ENCODE results near the gene RTN3. TPM values are rescaled to one million over a fixed set of nuclear protein-coding genes. Genes with fewer than 3 reads are reported as not detected.

RTN3 gene
- total RNA-seq, 1 donor from 2014 or later: 45.0 TPM

- H3K27me3 ChIP-seq (ENCODE audit: low read depth): no peaks in the 10 kb centered on the region
- peaks cover 66% of the 10 kb centered on the region for H3K36me3 ChIP-seq
- DNase-seq: no peak
- no peak overlapping the region for H3K27ac ChIP-seq (replicated peaks)
- intact Hi-C loops (cut with micrococcal nuclease): no loop called here
- no peak overlapping the region for H3K4me3 ChIP-seq
- H3K4me1 ChIP-seq: peaks cover 4% of the 10 kb centered on the region
- H3K9me3 ChIP-seq (replicated peaks): no peaks in the 10 kb centered on the region
- TF ChIP-seq CTCF (IDR thresholded peaks at IDR 0.05; ENCODE audit: borderline replicate concordance): no peak
Observed at GRCh38 chr11:63643205-63643604, 38.1 kb upstream of the RTN3 start.

GRCh38 chr11:63652671-63653070, 28.6 kb upstream of the RTN3 start:
- Histone ChIP-seq H3K27ac (replicated peaks) (no peak overlapping the region), H3K4me1 (peaks cover 5% of the 10 kb centered on the region), H3K9me3 (replicated peaks) (no peaks in the 10 kb centered on the region), H3K27me3 (ENCODE audit: low read depth) (no peaks in the 10 kb centered on the region), H3K4me3 (no peak overlapping the region), H3K36me3 (peaks cover 85% of the 10 kb centered on the region)
- no peak for DNase-seq
- no peak for TF ChIP-seq CTCF (IDR thresholded peaks at IDR 0.05; ENCODE audit: borderline replicate concordance)
- intact Hi-C loops (cut with micrococcal nuclease): no loop called here

- no peaks in the 10 kb centered on the region for H3K9me3 ChIP-seq (replicated peaks)
- H3K4me1 ChIP-seq: peaks cover 21% of the 10 kb centered on the region
- no peak for DNase-seq
- no peaks in the 10 kb centered on the region for H3K27me3 ChIP-seq (ENCODE audit: low read depth)
- no peak overlapping the region for H3K4me3 ChIP-seq
- intact Hi-C loops (cut with micrococcal nuclease): loop anchor here (10.0 kb wide), 1 partner anchor 54 kb away; no protein-coding TSS in a partner anchor
- peaks cover 27% of the 10 kb centered on the region for H3K36me3 ChIP-seq
- no peak for TF ChIP-seq CTCF (IDR thresholded peaks at IDR 0.05; ENCODE audit: borderline replicate concordance)
- H3K27ac ChIP-seq (replicated peaks): no peak overlapping the region
Observed at GRCh38 chr11:63660972-63661371, 20.3 kb upstream of the RTN3 start.

- Histone ChIP-seq H3K4me3 (no peak overlapping the region), H3K4me1 (peaks cover 49% of the 10 kb centered on the region), H3K36me3 (no peaks in the 10 kb centered on the region), H3K27me3 (ENCODE audit: low read depth) (no peaks in the 10 kb centered on the region), H3K9me3 (replicated peaks) (no peaks in the 10 kb centered on the region), H3K27ac (replicated peaks) (no peak overlapping the region)
- intact Hi-C loops (cut with micrococcal nuclease): loop anchor here (10.0 kb wide), 1 partner anchor 51 kb away; no protein-coding TSS in a partner anchor
- no peak for DNase-seq
- TF ChIP-seq CTCF (IDR thresholded peaks at IDR 0.05; ENCODE audit: borderline replicate concordance): no peak
Observed at GRCh38 chr11:63663809-63664208, 17.5 kb upstream of the RTN3 start.

- no peaks in the 10 kb centered on the region for H3K27me3 ChIP-seq (ENCODE audit: low read depth)
- no peak for DNase-seq
- H3K4me1 ChIP-seq: peaks cover 78% of the 10 kb centered on the region
- no peak for TF ChIP-seq CTCF (IDR thresholded peaks at IDR 0.05; ENCODE audit: borderline replicate concordance)
- no peaks in the 10 kb centered on the region for H3K36me3 ChIP-seq
- no peak overlapping the region for H3K27ac ChIP-seq (replicated peaks)
- H3K9me3 ChIP-seq (replicated peaks): no peaks in the 10 kb centered on the region
- H3K4me3 ChIP-seq: no peak overlapping the region
- intact Hi-C loops (cut with micrococcal nuclease): loop anchor here (10.0 kb wide), 1 partner anchor 48 kb away; no protein-coding TSS in a partner anchor
Observed at GRCh38 chr11:63666874-63667273, 14.4 kb upstream of the RTN3 start.

Measured in left ventricle myocardium inferior (tissue), 1 donor.